Liver (tissue), 9 donors: Measurements from ENCODE around the gene SGIP1. TPM values are rescaled to one million over a fixed set of nuclear protein-coding genes. Genes with fewer than 3 reads are reported as not detected.

Source experiments
- DNase-seq: peaks from one replicate; pipeline ENCODE4 v3.0.0-alpha.2; 2017; ENCODE audit warnings: low spot score
- H3K27ac ChIP-seq, 2 donors: one replicate each; pipeline ENCODE4 v1.7.0; 2013; ENCODE audit warnings: inconsistent platforms in 2 of 2, low read length in 2 of 2, control low read depth in 1 of 2, low read depth in 1 of 2, mild to moderate bottlenecking in 1 of 2
- H3K27me3 ChIP-seq, 4 donors: one replicate each; pipeline versions ENCODE4 v1.6.1 to v1.7.0; 2013; ENCODE audit warnings: low read length in 3 of 4, inconsistent platforms in 1 of 4, mild to moderate bottlenecking in 1 of 4, moderate library complexity in 1 of 4; ENCODE audit not compliant: control insufficient read depth in 4 of 4, insufficient read depth in 4 of 4
- H3K36me3 ChIP-seq, 4 donors: one replicate each; pipeline versions ENCODE4 v1.6.1 to v1.7.0; 2013; ENCODE audit warnings: low read length in 3 of 4, mild to moderate bottlenecking in 3 of 4, low read depth in 1 of 4, moderate library complexity in 1 of 4; ENCODE audit not compliant: control insufficient read depth in 4 of 4, insufficient read depth in 3 of 4
- H3K4me1 ChIP-seq, 4 donors: one replicate each; pipeline versions ENCODE4 v1.6.1 to v1.7.0; 2013; ENCODE audit warnings: low read length in 3 of 4, mild to moderate bottlenecking in 3 of 4, moderate library complexity in 1 of 4; ENCODE audit not compliant: control insufficient read depth in 4 of 4, insufficient read depth in 4 of 4
- H3K4me3 ChIP-seq, 3 donors: one replicate each; pipeline versions ENCODE4 v1.6.1 to v1.7.0; 2013; ENCODE audit warnings: low read length in 3 of 3, control low read depth in 1 of 3, low read depth in 1 of 3, mild to moderate bottlenecking in 1 of 3
- H3K9ac ChIP-seq, 2 donors: one replicate each; pipeline ENCODE4 v1.7.0; 2013; ENCODE audit warnings: low read length in 2 of 2, mild to moderate bottlenecking in 2 of 2, moderate library complexity in 2 of 2, control low read depth in 1 of 2, low read depth in 1 of 2
- H3K9me3 ChIP-seq, 4 donors: one replicate each; pipeline versions ENCODE4 v1.6.1 to v1.7.0; 2013; ENCODE audit warnings: low read length in 3 of 4; ENCODE audit not compliant: control insufficient read depth in 4 of 4
- EGR1 ChIP-seq, 2 donors: IDR thresholded peaks; 2 replicates each; pipeline ENCODE4 v1.6.1; 2016 to 2018; ENCODE audit warnings: antibody characterized with exemption in 2 of 2, low read depth in 2 of 2
- FOXA1 ChIP-seq: IDR thresholded peaks from 2 replicates; pipeline ENCODE4 v1.6.1; 2016; ENCODE audit warnings: antibody characterized with exemption
- GABPA ChIP-seq, 2 donors: IDR thresholded peaks in 1 of 2; conservative IDR thresholded peaks in 1 of 2; 2 replicates each; pipeline ENCODE4 v1.6.1; 2016; ENCODE audit warnings: antibody characterized with exemption in 2 of 2, mild to moderate bottlenecking in 1 of 2, moderate library complexity in 1 of 2
- HNF4G ChIP-seq: IDR thresholded peaks from 2 replicates; pipeline ENCODE4 v1.6.1; 2016; ENCODE audit warnings: antibody characterized with exemption
- JUND ChIP-seq, 2 donors: IDR thresholded peaks; 2 replicates each; pipeline ENCODE4 v1.6.1; 2016; ENCODE audit warnings: antibody characterized with exemption in 2 of 2
- NR2F2 ChIP-seq: IDR thresholded peaks from 2 replicates; pipeline ENCODE4 v1.6.1; 2016; ENCODE audit warnings: antibody characterized with exemption
- RAD21 ChIP-seq, 2 donors: IDR thresholded peaks; 2 replicates each; pipeline ENCODE4 v1.6.1; 2016; ENCODE audit warnings: antibody characterized with exemption in 2 of 2, mild to moderate bottlenecking in 2 of 2
- WGBS: extraction: QIAGEN DNeasy Blood & Tissue Kit; methylation state at CpG from one replicate; pipeline ENCODE4 v1.1.7; 2013; 5-methylcytosine and 5-hydroxymethylcytosine counted together
- polyA plus RNA-seq, 2 donors: library from polyadenylated mRNA; stranded (reverse) in 1 of 2; unstranded in 1 of 2; fragments of 200-250 nt in 1 of 2; fragments of >200 nt in 1 of 2; fragmentation: Nextera tagmentation in 1 of 2; extraction: Ambion mirVana in 1 of 2; gene quantifications; one replicate each; pipeline versions ENCODE4 v1.2.1 to v1.2.3, GENCODE V29; 2013 to 2015
- total RNA-seq, 2 donors: library from RNA; depleted of rRNA; stranded (reverse); fragments of >200 nt; gene quantifications; one replicate each; pipeline ENCODE4 v1.2.3, GENCODE V29; 2014
- TF ChIP-seq, protein P1 (sequence below): IDR thresholded peaks from 2 replicates; pipeline ENCODE4 v1.6.1; 2016; ENCODE audit warnings: antibody characterized with exemption
- TF ChIP-seq, protein P2 (sequence below): fragments of 150-350 bp; IDR thresholded peaks from 2 replicates; pipeline ENCODE4 v1.5.1; 2017; ENCODE audit warnings: improper control_type of control experiment, low read depth, low read length; ENCODE audit not compliant: missing input control
- TF ChIP-seq, protein P3 (sequence below): IDR thresholded peaks from 2 replicates; pipeline ENCODE4 v1.6.1; 2016; ENCODE audit warnings: antibody characterized with exemption
- TF ChIP-seq, protein P4 (sequence below): IDR thresholded peaks from 2 replicates; pipeline ENCODE4 v1.6.1; 2016; ENCODE audit warnings: antibody characterized with exemption, mild to moderate bottlenecking
- TF ChIP-seq, protein P5 (sequence below): IDR thresholded peaks from 2 replicates; pipeline ENCODE4 v1.6.1; 2016; ENCODE audit warnings: antibody characterized with exemption
- donor health status: healthy.
- donor health status: healthy.
- donor health status: healthy.
- donor health status: healthy.
- donor health status: healthy.

SGIP1 gene
- total and polyA plus RNA-seq, 4 donors, result 0.09 to 2.5 (median 0.38) TPM

DNA sequence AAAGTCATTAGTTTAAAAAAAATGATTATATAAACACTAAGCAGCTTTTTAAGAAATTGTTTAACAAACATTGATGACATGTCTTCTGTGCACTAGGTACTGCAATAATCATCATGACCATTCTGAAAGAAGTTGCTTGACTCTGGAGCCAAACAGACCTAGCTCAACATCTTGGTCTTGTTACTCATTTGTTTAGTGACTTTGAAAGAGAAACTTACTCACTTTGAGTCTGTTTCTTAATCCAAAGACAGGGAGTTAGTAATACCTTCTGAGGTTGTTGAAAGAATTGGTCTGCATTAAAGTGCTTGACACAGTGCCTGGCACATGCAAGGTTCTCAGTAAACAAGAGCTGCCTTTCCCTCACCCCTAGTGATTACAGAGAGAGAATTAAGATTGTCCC lies 84.4 kb downstream of the SGIP1 start:
- Histone ChIP-seq H3K36me3 (no peaks in the 10 kb centered on the region), H3K4me3 (no peak overlapping the region), H3K4me1 (no peaks in the 10 kb centered on the region), H3K27me3 (no peaks in the 10 kb centered on the region), H3K27ac (no peak overlapping the region), H3K9me3 (no peaks in the 10 kb centered on the region), H3K9ac (no peak overlapping the region)
- TF ChIP-seq EGR1 (IDR thresholded peaks at IDR 0.05; ENCODE audit: low read depth in 2 of 2), result no peak
- TF ChIP-seq, protein P1, sequence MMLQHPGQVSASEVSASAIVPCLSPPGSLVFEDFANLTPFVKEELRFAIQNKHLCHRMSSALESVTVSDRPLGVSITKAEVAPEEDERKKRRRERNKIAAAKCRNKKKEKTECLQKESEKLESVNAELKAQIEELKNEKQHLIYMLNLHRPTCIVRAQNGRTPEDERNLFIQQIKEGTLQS, result no peak
- TF ChIP-seq, protein P2, sequence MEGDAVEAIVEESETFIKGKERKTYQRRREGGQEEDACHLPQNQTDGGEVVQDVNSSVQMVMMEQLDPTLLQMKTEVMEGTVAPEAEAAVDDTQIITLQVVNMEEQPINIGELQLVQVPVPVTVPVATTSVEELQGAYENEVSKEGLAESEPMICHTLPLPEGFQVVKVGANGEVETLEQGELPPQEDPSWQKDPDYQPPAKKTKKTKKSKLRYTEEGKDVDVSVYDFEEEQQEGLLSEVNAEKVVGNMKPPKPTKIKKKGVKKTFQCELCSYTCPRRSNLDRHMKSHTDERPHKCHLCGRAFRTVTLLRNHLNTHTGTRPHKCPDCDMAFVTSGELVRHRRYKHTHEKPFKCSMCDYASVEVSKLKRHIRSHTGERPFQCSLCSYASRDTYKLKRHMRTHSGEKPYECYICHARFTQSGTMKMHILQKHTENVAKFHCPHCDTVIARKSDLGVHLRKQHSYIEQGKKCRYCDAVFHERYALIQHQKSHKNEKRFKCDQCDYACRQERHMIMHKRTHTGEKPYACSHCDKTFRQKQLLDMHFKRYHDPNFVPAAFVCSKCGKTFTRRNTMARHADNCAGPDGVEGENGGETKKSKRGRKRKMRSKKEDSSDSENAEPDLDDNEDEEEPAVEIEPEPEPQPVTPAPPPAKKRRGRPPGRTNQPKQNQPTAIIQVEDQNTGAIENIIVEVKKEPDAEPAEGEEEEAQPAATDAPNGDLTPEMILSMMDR, result no peak
- TF ChIP-seq, protein P3, sequence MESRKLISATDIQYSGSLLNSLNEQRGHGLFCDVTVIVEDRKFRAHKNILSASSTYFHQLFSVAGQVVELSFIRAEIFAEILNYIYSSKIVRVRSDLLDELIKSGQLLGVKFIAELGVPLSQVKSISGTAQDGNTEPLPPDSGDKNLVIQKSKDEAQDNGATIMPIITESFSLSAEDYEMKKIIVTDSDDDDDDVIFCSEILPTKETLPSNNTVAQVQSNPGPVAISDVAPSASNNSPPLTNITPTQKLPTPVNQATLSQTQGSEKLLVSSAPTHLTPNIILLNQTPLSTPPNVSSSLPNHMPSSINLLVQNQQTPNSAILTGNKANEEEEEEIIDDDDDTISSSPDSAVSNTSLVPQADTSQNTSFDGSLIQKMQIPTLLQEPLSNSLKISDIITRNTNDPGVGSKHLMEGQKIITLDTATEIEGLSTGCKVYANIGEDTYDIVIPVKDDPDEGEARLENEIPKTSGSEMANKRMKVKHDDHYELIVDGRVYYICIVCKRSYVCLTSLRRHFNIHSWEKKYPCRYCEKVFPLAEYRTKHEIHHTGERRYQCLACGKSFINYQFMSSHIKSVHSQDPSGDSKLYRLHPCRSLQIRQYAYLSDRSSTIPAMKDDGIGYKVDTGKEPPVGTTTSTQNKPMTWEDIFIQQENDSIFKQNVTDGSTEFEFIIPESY, result no peak
- no peak for DNase-seq

DNA sequence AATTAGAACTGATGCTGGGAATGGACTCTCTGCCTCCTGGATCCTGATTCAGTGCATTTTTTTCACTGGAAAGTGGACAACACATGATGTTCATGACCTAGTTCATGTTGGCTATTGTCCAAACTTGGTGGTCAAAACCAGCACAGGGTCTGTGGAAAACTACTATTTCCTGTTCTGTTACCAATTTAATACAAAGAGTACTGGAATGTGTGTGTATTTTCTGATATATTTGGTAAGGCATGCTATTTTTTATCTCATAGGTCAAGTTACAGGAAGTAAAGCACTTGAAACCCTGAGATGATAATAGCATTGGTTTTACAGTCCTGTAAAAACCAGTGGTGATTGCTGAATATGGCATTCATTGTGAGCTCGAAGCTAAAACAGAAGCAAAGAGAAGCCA lies 89.9 kb downstream of the SGIP1 start:
- WGBS, result 63% methylated on average over 1 of the region's 1 CpG

More for the DNA sequence above, 89.9 kb downstream of the SGIP1 start:
- no peak overlapping the region for H3K9ac ChIP-seq
- no peaks in the 10 kb centered on the region for H3K36me3 ChIP-seq
- DNase-seq, result no peak
- TF ChIP-seq GABPA (IDR thresholded peaks at IDR 0.05 in 1 of 2, conservative IDR thresholded peaks at IDR 0.05 in 1 of 2) (no peak), FOXA1 (no peak), NR2F2 (peak; percentile 79), RAD21 (IDR thresholded peaks at IDR 0.05) (no peak), JUND (IDR thresholded peaks at IDR 0.05) (no peak), HNF4G (no peak)
- TF ChIP-seq, protein P3, result no peak
- TF ChIP-seq, protein P4, sequence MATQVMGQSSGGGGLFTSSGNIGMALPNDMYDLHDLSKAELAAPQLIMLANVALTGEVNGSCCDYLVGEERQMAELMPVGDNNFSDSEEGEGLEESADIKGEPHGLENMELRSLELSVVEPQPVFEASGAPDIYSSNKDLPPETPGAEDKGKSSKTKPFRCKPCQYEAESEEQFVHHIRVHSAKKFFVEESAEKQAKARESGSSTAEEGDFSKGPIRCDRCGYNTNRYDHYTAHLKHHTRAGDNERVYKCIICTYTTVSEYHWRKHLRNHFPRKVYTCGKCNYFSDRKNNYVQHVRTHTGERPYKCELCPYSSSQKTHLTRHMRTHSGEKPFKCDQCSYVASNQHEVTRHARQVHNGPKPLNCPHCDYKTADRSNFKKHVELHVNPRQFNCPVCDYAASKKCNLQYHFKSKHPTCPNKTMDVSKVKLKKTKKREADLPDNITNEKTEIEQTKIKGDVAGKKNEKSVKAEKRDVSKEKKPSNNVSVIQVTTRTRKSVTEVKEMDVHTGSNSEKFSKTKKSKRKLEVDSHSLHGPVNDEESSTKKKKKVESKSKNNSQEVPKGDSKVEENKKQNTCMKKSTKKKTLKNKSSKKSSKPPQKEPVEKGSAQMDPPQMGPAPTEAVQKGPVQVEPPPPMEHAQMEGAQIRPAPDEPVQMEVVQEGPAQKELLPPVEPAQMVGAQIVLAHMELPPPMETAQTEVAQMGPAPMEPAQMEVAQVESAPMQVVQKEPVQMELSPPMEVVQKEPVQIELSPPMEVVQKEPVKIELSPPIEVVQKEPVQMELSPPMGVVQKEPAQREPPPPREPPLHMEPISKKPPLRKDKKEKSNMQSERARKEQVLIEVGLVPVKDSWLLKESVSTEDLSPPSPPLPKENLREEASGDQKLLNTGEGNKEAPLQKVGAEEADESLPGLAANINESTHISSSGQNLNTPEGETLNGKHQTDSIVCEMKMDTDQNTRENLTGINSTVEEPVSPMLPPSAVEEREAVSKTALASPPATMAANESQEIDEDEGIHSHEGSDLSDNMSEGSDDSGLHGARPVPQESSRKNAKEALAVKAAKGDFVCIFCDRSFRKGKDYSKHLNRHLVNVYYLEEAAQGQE, result no peak
- TF ChIP-seq, protein P5, sequence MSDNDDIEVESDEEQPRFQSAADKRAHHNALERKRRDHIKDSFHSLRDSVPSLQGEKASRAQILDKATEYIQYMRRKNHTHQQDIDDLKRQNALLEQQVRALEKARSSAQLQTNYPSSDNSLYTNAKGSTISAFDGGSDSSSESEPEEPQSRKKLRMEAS, result no peak
- no peak overlapping the region for H3K27ac ChIP-seq
- no peaks in the 10 kb centered on the region for H3K27me3 ChIP-seq
- no peak overlapping the region for H3K4me3 ChIP-seq
- no peaks in the 10 kb centered on the region for H3K9me3 ChIP-seq
- no peaks in the 10 kb centered on the region for H3K4me1 ChIP-seq
